Activated CD8-positive, alpha-beta T cell treated with anti-CD3 and anti-CD28 coated beads, Interleukin-2, amount 10 ng/mL, durations not matched to agents 7 days and 5 days (primary cell): Measurements from ENCODE around the gene DLG2. TPM values are rescaled to one million over a fixed set of nuclear protein-coding genes. Genes with fewer than 3 reads are reported as not detected.
"Not testable (repeated sequence)": the region's sequence is repeated elsewhere in the genome, so short reads cannot be mapped to it uniquely, and the experiment has no call there.

Experiments
- ATAC-seq: fragments of 150-1000 bp; cut with Tn5 transposase; one replicate; pipeline ENCODE4 v1.10.0; 2021; ENCODE audit warnings: moderate library complexity
- CTCF ChIA-PET: fragments of 350-600 bp; sonication (Branson Sonifier 250); formaldehyde crosslinking; loops from one replicate; lab custom pipeline; 2021; ENCODE audit warnings: antibody characterized with exemption; lab: Charles Lee
- POLR2A ChIA-PET: fragments of 350-600 bp; sonication (Branson Sonifier 250); formaldehyde crosslinking; loops from one replicate; lab custom pipeline; 2021; ENCODE audit warnings: antibody characterized with exemption; lab: Charles Lee
- DNase-seq: peaks from one replicate; pipeline ENCODE4 v3.0.0-alpha.2; 2020
- H3K27ac Mint-ChIP-seq: one replicate; pipeline ENCODE4 v1.8.0; 2021; ENCODE audit warnings: mild to moderate bottlenecking, mixed read lengths
- H3K27me3 Mint-ChIP-seq: one replicate; pipeline ENCODE4 v1.8.0; 2021; ENCODE audit warnings: low read depth, mixed read lengths
- H3K36me3 Mint-ChIP-seq: one replicate; pipeline ENCODE4 v1.8.0; 2021; ENCODE audit warnings: low read depth, mixed read lengths
- H3K4me1 Mint-ChIP-seq: one replicate; pipeline ENCODE4 v1.8.0; 2021; ENCODE audit warnings: low read depth, mixed read lengths
- H3K4me3 Mint-ChIP-seq: one replicate; pipeline ENCODE4 v1.8.0; 2021; ENCODE audit warnings: mild to moderate bottlenecking, mixed read lengths
- H3K9me3 Mint-ChIP-seq: one replicate; pipeline ENCODE4 v1.8.0; 2022; ENCODE audit warnings: mixed read lengths; ENCODE audit not compliant: insufficient read depth
- total RNA-seq, 2 experiments: library from RNA; stranded (reverse); gene quantifications; one replicate each; pipeline ENCODE4 v1.2.3, GENCODE V29; 2021

Gene DLG2
- total RNA-seq, 2 experiments from 2014 or later = 1.3 to 1.6 TPM

DNA sequence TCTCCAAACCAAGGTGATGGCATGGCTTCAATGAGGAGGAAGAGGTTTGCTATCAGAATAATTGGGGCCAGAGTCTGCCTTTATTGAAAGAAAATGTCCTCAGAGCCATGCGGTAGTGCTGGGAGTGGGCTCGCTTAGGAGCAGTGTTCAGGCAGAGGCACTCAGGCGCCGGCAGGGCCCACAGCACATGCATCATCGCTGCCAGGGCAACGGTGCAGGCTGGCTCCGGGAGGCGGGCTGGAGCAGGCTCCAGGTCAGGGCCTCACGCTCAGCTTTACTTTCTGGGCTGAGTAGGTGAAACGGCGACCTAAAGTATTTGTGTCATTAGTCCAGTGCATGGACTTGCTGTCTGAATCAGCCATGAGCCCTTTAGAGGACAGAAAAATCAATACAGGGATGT, 2171.1 kb downstream of the DLG2 start:
- no peaks in the 10 kb centered on the region for H3K4me1 Mint-ChIP-seq
- no peak for DNase-seq
- no peak for ATAC-seq
- H3K27ac Mint-ChIP-seq = no peak overlapping the region
- POLR2A ChIA-PET = no interaction called here
- no peaks in the 10 kb centered on the region for H3K27me3 Mint-ChIP-seq
- H3K36me3 Mint-ChIP-seq = no peaks in the 10 kb centered on the region
- H3K9me3 Mint-ChIP-seq = no peaks in the 10 kb centered on the region
- CTCF ChIA-PET = no interaction called here
- H3K4me3 Mint-ChIP-seq = no peak overlapping the region

DNA sequence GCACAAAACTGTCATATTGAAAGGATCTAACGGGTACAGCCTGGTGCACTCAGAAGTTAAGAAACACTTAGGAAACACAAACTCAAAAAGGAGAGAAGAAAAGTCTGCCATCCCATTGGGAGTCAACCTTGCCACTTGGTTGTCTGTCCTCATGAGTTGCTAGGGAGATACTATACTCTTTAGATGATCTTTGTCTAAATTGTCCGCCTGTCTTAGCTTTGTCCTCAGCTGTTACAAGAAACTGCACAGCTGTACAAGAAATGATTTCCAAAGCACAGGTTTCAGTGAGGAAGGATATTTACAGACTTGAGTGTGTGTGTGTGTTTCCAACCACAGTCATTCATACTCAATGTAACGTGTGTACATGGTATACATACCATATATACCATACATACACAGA, 2171.8 kb downstream of the DLG2 start:
- DNase-seq (no peak), ATAC-seq (no peak)
- Mint-ChIP-seq H3K9me3 (no peaks in the 10 kb centered on the region), H3K27me3 (no peaks in the 10 kb centered on the region), H3K4me1 (no peaks in the 10 kb centered on the region), H3K36me3 (no peaks in the 10 kb centered on the region), H3K4me3 (no peak overlapping the region), H3K27ac (no peak overlapping the region)
- ChIA-PET POLR2A (no interaction called here), CTCF (no interaction called here)

- ChIA-PET POLR2A (no interaction called here), CTCF (no interaction called here)
- Mint-ChIP-seq H3K9me3 (no peaks in the 10 kb centered on the region), H3K27me3 (no peaks in the 10 kb centered on the region), H3K27ac (no peak overlapping the region), H3K4me3 (no peak overlapping the region), H3K36me3 (no peaks in the 10 kb centered on the region), H3K4me1 (no peaks in the 10 kb centered on the region)
- ATAC-seq = no peak
- DNase-seq = no peak
Measured at GRCh38 chr11:83454674-83455073, 2172.5 kb downstream of the DLG2 start.

DNA sequence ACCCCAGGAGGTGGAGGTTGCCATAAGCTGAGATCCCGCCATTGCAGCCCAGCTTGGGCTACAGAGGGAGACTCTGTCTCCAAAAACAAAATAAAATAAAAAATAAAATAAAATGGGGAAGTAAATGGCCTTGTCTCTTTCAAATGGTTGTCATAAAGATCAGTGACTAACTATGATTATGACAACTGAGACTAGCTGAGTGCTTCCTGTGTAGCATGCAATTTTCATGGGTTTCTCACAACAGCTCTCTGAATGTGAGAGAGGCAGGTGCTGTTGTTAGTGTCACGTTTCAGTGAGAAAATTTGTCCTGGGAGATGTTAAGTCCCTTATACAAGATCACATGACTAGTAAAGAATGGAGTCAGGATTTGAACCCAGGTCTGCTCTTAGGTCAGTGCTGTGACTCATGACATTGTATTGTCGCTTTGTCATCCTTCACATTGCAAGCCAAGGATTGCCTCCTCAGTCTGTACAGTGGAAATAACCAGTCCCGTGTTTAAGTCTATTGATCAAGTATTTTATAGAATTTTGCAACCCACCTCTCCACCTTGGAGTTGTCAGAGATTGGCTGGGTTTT, 2177.7 kb downstream of the DLG2 start:
- no peak overlapping the region for H3K27ac Mint-ChIP-seq
- ChIA-PET CTCF (no interaction called here), POLR2A (no interaction called here)
- DNase-seq (no peak), ATAC-seq (no peak)
- H3K4me3 Mint-ChIP-seq = no peak overlapping the region
- H3K4me1 Mint-ChIP-seq = no peaks in the 10 kb centered on the region
- H3K9me3 Mint-ChIP-seq = no peaks in the 10 kb centered on the region
- no peaks in the 10 kb centered on the region for H3K36me3 Mint-ChIP-seq
- no peaks in the 10 kb centered on the region for H3K27me3 Mint-ChIP-seq

- DNase-seq (no peak), ATAC-seq (no peak)
- no peaks in the 10 kb centered on the region for H3K36me3 Mint-ChIP-seq
- no peaks in the 10 kb centered on the region for H3K9me3 Mint-ChIP-seq
- H3K27ac Mint-ChIP-seq = no peak overlapping the region
- H3K4me3 Mint-ChIP-seq = no peak overlapping the region
- no peaks in the 10 kb centered on the region for H3K4me1 Mint-ChIP-seq
- H3K27me3 Mint-ChIP-seq = no peaks in the 10 kb centered on the region
- ChIA-PET CTCF (no interaction called here), POLR2A (no interaction called here)
Measured at GRCh38 chr11:83448686-83449085, 2178.5 kb downstream of the DLG2 start.

- H3K4me1 Mint-ChIP-seq, H3K36me3 Mint-ChIP-seq, H3K4me3 Mint-ChIP-seq, DNase-seq, CTCF ChIA-PET, H3K27me3 Mint-ChIP-seq, POLR2A ChIA-PET, H3K27ac Mint-ChIP-seq, H3K9me3 Mint-ChIP-seq, ATAC-seq: not testable (repeated sequence)
Measured at GRCh38 chr11:83443880-83444279, 2183.3 kb downstream of the DLG2 start.

GRCh38 chr11:83441601-83442000, 2185.5 kb downstream of the DLG2 start:
- H3K9me3 Mint-ChIP-seq = no peaks in the 10 kb centered on the region
- no peaks in the 10 kb centered on the region for H3K27me3 Mint-ChIP-seq
- CTCF ChIA-PET = no interaction called here
- no peaks in the 10 kb centered on the region for H3K4me1 Mint-ChIP-seq
- POLR2A ChIA-PET = no interaction called here
- no peak overlapping the region for H3K27ac Mint-ChIP-seq
- H3K4me3 Mint-ChIP-seq = no peak overlapping the region
- ATAC-seq = no peak
- no peaks in the 10 kb centered on the region for H3K36me3 Mint-ChIP-seq
- DNase-seq = no peak

DNA sequence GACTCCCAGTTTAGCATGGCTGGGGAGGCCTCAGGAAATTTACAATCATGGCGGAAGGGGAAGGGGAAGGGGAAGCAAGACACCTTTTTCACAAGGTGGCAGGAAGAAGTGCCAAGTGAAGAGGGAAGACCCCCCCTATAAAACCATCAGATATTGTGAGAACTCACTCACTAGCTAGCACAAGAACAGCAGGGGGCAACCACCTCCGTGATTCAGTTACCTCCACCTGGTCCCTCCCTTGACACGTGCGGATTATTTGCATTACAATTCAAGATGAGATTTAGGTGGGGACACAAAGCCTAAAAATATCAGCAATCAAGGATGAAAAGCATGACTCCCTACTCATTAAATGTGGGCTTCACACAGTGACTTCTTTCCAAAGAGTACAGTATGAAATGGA, 2186.0 kb downstream of the DLG2 start:
- ChIA-PET POLR2A (no interaction called here), CTCF (no interaction called here)
- Mint-ChIP-seq H3K9me3 (no peaks in the 10 kb centered on the region), H3K36me3 (no peaks in the 10 kb centered on the region), H3K27ac (no peak overlapping the region), H3K4me1 (no peaks in the 10 kb centered on the region), H3K4me3 (no peak overlapping the region), H3K27me3 (no peaks in the 10 kb centered on the region)
- DNase-seq (no peak), ATAC-seq (no peak)

DNA sequence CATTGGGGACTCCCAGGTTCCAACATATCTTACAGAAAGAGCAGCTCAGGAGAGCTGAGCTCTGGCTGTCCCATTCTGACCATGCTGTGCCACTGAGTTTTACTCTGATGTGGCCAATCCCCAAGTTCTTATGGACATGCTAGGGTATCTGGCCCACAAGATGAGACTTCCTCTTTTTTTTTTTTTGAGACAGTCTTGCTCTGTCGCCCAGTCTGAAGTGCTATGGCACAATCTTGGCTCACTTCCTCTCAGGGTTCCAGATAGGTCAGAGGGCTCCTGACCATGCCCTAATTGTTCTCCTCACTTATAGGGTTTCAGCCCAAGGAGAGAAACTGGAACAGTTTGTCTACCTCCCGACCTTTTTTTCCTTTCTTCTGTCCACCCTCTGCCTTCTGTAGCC, 2188.7 kb downstream of the DLG2 start:
- Mint-ChIP-seq H3K36me3 (no peaks in the 10 kb centered on the region), H3K27me3 (no peaks in the 10 kb centered on the region), H3K4me3 (no peak overlapping the region), H3K9me3 (no peaks in the 10 kb centered on the region), H3K27ac (no peak overlapping the region), H3K4me1 (no peaks in the 10 kb centered on the region)
- DNase-seq (no peak), ATAC-seq (no peak)
- ChIA-PET POLR2A (no interaction called here), CTCF (no interaction called here)

- POLR2A ChIA-PET = no interaction called here
- CTCF ChIA-PET = no interaction called here
- no peak for ATAC-seq
- Mint-ChIP-seq H3K4me3 (no peak overlapping the region), H3K27me3 (no peaks in the 10 kb centered on the region), H3K9me3 (no peaks in the 10 kb centered on the region), H3K36me3 (no peaks in the 10 kb centered on the region), H3K27ac (no peak overlapping the region), H3K4me1 (no peaks in the 10 kb centered on the region)
- DNase-seq = no peak
Measured at GRCh38 chr11:83437939-83438338, 2189.2 kb downstream of the DLG2 start.

DNA sequence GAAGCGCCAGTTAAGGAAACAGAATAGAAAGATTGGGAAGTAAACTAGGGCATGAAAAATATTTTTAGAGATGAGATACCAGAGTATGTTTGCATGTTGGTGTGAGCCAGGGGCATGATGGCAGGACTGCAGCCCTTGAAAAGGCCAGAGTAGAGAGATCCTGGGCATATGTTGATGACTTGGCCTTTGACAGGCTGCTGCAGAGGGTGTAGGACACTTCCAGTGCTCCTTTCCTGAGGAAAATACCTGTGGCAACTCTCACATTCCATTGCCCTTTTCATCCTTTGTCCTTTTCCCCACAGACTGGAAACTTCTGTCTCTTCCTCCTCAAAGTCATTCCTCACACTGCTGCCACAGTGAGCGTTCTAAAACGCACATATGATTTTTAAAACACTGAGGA, 2190.3 kb downstream of the DLG2 start:
- Mint-ChIP-seq H3K4me3 (no peak overlapping the region), H3K9me3 (no peaks in the 10 kb centered on the region), H3K27ac (no peak overlapping the region), H3K4me1 (no peaks in the 10 kb centered on the region), H3K36me3 (no peaks in the 10 kb centered on the region), H3K27me3 (no peaks in the 10 kb centered on the region)
- ATAC-seq = no peak
- no peak for DNase-seq
- ChIA-PET POLR2A (no interaction called here), CTCF (no interaction called here)

DNA sequence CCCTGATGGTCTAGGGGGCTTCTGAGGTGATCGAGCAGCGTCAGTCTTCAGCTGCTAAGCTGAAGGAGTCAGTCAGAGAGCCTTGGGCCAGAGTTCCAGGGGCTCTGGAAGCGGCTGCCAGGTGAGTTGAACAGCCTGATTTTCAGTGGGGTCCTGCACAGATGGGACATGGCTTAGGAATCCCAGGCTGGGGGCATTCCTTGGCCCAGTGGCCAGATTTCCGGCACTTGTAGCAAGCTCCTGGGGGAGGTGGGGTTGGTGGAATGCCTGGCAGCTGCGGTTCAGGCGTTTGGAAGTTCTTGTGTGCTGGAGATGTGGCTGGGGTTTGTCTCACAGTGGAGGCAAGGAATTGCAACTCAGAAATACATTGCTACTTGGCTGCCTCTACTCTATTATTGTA, 2192.3 kb downstream of the DLG2 start:
- H3K9me3 Mint-ChIP-seq, H3K4me1 Mint-ChIP-seq, DNase-seq, POLR2A ChIA-PET, H3K27ac Mint-ChIP-seq, H3K4me3 Mint-ChIP-seq, CTCF ChIA-PET, H3K27me3 Mint-ChIP-seq, ATAC-seq, H3K36me3 Mint-ChIP-seq: not testable (repeated sequence)

DNA sequence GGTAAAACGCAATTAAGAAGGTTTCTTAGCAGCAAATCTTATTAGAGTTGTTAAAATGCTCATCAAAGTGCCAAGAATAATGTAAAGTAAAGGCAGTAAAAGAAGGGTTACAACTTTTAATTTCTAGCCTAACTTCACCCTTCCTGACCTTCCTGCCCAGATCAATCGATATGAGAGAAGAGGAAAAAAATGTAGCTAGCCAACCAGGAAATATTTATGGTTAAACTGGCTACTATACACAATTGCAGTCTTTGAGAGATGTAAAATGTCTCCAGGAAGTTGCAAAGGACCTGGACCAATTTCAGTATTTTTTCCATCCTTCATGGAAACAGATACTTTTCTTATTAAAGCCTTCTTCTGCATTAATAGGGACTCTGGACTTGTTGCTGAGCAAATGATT, 2199.2 kb downstream of the DLG2 start:
- POLR2A ChIA-PET = no interaction called here
- no peaks in the 10 kb centered on the region for H3K9me3 Mint-ChIP-seq
- H3K36me3 Mint-ChIP-seq = no peaks in the 10 kb centered on the region

More for the DNA sequence above, 2199.2 kb downstream of the DLG2 start:
- Mint-ChIP-seq H3K4me3 (no peak overlapping the region), H3K27me3 (no peaks in the 10 kb centered on the region), H3K4me1 (no peaks in the 10 kb centered on the region), H3K27ac (no peak overlapping the region)
- DNase-seq (no peak), ATAC-seq (no peak)
- CTCF ChIA-PET = no interaction called here
